GM23338 (cell line): ENCODE measurements around the gene GFRA1. TPM values are rescaled to one million over a fixed set of nuclear protein-coding genes. Genes with fewer than 3 reads are reported as not detected.

Source experiments
- ATAC-seq: fragments of 200-7000 bp; cut with Tn5 transposase; 3 replicates; pipeline ENCODE4 v1.9.1; 2020
- DNase-seq: peaks from one replicate; pipeline ENCODE4 v3.0.0-alpha.2; 2015; ENCODE audit warnings: low spot score
- H2AFZ ChIP-seq: fragments of 200-600 bp; sonication (generic); 2 replicates; pipeline ENCODE4 v1.8.0; 2016; ENCODE audit warnings: antibody characterized with exemption, mild to moderate bottlenecking, moderate library complexity
- H3F3A ChIP-seq: fragments of 200-600 bp; sonication (generic); replicated peaks from 2 replicates; pipeline ENCODE4 v1.8.0; 2017; ENCODE audit warnings: antibody characterized with exemption, mixed run types, low read depth
- H3K27ac ChIP-seq: fragments of 200-600 bp; sonication (generic); 2 replicates; pipeline ENCODE4 v1.6.1; 2016; ENCODE audit warnings: low read depth
- H3K27me3 ChIP-seq: fragments of 200-600 bp; sonication (generic); 2 replicates; pipeline ENCODE4 v1.8.0; 2016; ENCODE audit warnings: mild to moderate bottlenecking, mixed run types, moderate library complexity; ENCODE audit not compliant: insufficient read depth
- H3K36me3 ChIP-seq: fragments of 200-600 bp; sonication (generic); 2 replicates; pipeline ENCODE4 v1.8.0; 2016; ENCODE audit warnings: mild to moderate bottlenecking; ENCODE audit not compliant: insufficient read depth
- H3K4me1 ChIP-seq: fragments of 200-600 bp; sonication (generic); 2 replicates; pipeline ENCODE4 v1.8.0; 2016; ENCODE audit warnings: mild to moderate bottlenecking, moderate library complexity; ENCODE audit not compliant: insufficient read depth
- H3K4me2 ChIP-seq: fragments of 200-600 bp; sonication (generic); 2 replicates; pipeline ENCODE4 v1.7.1; 2017; ENCODE audit warnings: mixed run types
- H3K4me3 ChIP-seq: fragments of 200-600 bp; sonication (generic); 2 replicates; pipeline ENCODE4 v1.6.1; 2016; ENCODE audit warnings: mixed run types
- H3K79me2 ChIP-seq: fragments of 200-600 bp; sonication (generic); replicated peaks from 2 replicates; pipeline ENCODE4 v1.8.0; 2017; ENCODE audit warnings: mild to moderate bottlenecking; ENCODE audit not compliant: insufficient read depth
- H3K9me2 ChIP-seq: fragments of 200-600 bp; sonication (generic); 2 replicates; pipeline ENCODE4 v1.8.0; 2017; ENCODE audit not compliant: insufficient read depth
- H4K20me1 ChIP-seq: fragments of 200-600 bp; sonication (generic); replicated peaks from 2 replicates; pipeline ENCODE4 v1.8.0; 2017; ENCODE audit warnings: mild to moderate bottlenecking; ENCODE audit not compliant: insufficient read depth
- H3K27ac Mint-ChIP-seq: 2 replicates; pipeline ENCODE4 v1.8.0; 2020; ENCODE audit warnings: inconsistent platforms, mild to moderate bottlenecking, moderate library complexity, mixed read lengths
- H3K27me3 Mint-ChIP-seq: 3 replicates; pipeline ENCODE4 v1.8.0; 2022; ENCODE audit warnings: low read depth, mild to moderate bottlenecking, moderate library complexity, mixed read lengths, inconsistent platforms; ENCODE audit not compliant: insufficient read depth, poor library complexity
- H3K36me3 Mint-ChIP-seq: 3 replicates; pipeline ENCODE4 v1.8.0; 2021; ENCODE audit warnings: low read depth, mild to moderate bottlenecking, inconsistent platforms, moderate library complexity, mixed read lengths
- H3K4me1 Mint-ChIP-seq: 3 replicates; pipeline ENCODE4 v1.8.0; 2020; ENCODE audit warnings: mild to moderate bottlenecking, inconsistent platforms, mixed read lengths
- H3K4me3 Mint-ChIP-seq: 3 replicates; pipeline ENCODE4 v1.8.0; 2021; ENCODE audit warnings: moderate library complexity, mild to moderate bottlenecking, inconsistent platforms, mixed read lengths
- H3K9me3 Mint-ChIP-seq: 3 replicates; pipeline ENCODE4 v1.8.0; 2020; ENCODE audit warnings: moderate library complexity, mild to moderate bottlenecking, inconsistent platforms, mixed read lengths
- CREB1 ChIP-seq: fragments of 250-450 bp; sonication (Bioruptor Pico); IDR thresholded peaks from 2 replicates; pipeline ENCODE4 v1.5.0; 2020; ENCODE audit warnings: low read depth, mild to moderate bottlenecking, moderate library complexity
- CTCF ChIP-seq, 2 experiments: fragments of 200-600 bp in 1 of 2; sonication (generic) in 1 of 2; conservative IDR thresholded peaks; 2 replicates each; pipeline versions ENCODE4 v1.5.1 to v1.6.1; 2016 to 2017; ENCODE audit warnings: antibody characterized with exemption in 2 of 2, low read depth in 2 of 2, mild to moderate bottlenecking in 2 of 2, moderate library complexity in 1 of 2
- EZH2 ChIP-seq: fragments of 200-600 bp; sonication (generic); IDR thresholded peaks from one replicate; pipeline ENCODE4 v1.8.0; 2017; ENCODE audit warnings: antibody characterized with exemption, mild to moderate bottlenecking, low read depth; ENCODE audit not compliant: unreplicated experiment
- EZH2phosphoT487 ChIP-seq: fragments of 200-600 bp; sonication (generic); IDR thresholded peaks from one replicate; pipeline ENCODE4 v1.8.1; 2018; ENCODE audit warnings: antibody characterized with exemption; ENCODE audit not compliant: unreplicated experiment
- JUNB ChIP-seq: IDR thresholded peaks from one replicate; pipeline ENCODE4 v1.6.1; 2016; ENCODE audit warnings: antibody characterized with exemption; ENCODE audit not compliant: unreplicated experiment
- NANOG ChIP-seq: IDR thresholded peaks from 2 replicates; pipeline ENCODE4 v1.6.1; 2016; ENCODE audit warnings: antibody characterized with exemption, borderline replicate concordance
- POLR2AphosphoS5 ChIP-seq: IDR thresholded peaks from 2 replicates; pipeline ENCODE4 v1.6.1; 2016; ENCODE audit warnings: antibody characterized with exemption, low read depth
- REST ChIP-seq: IDR thresholded peaks from one replicate; pipeline ENCODE4 v1.6.1; 2018; ENCODE audit warnings: antibody characterized with exemption; ENCODE audit not compliant: unreplicated experiment
- STAT1 ChIP-seq: IDR thresholded peaks from one replicate; pipeline ENCODE4 v1.6.1; 2016; ENCODE audit warnings: antibody characterized with exemption; ENCODE audit not compliant: unreplicated experiment
- ZNF114 ChIP-seq: fragments of 250-450 bp; sonication (Bioruptor Pico); IDR thresholded peaks from 2 replicates; pipeline ENCODE4 v1.5.0; 2020; ENCODE audit warnings: mild to moderate bottlenecking, moderate library complexity
- ZNF331 ChIP-seq: fragments of 250-450 bp; sonication (Bioruptor Pico); IDR thresholded peaks from 2 replicates; pipeline ENCODE4 v1.5.0; 2020; ENCODE audit warnings: low read depth, mild to moderate bottlenecking, moderate library complexity
- polyA plus RNA-seq: library from polyadenylated mRNA; unstranded; fragments of >200 nt; fragmentation: Nextera tagmentation; extraction: Ambion mirVana; gene quantifications from 2 replicates; pipeline ENCODE4 v1.2.1, GENCODE V29; 2016
- total RNA-seq: library from RNA; depleted of rRNA; stranded (reverse); fragments of >200 nt; shearing (Covaris generic); gene quantifications from 2 replicates; pipeline ENCODE4 v1.2.3, GENCODE V29; 2014
- TF ChIP-seq, protein P1 (sequence below): IDR thresholded peaks from 2 replicates; pipeline ENCODE4 v1.6.1; 2016; ENCODE audit warnings: antibody characterized with exemption
- TF ChIP-seq, protein P2 (sequence below): fragments of 250-450 bp; sonication (Bioruptor Pico); IDR thresholded peaks from 2 replicates; pipeline ENCODE4 v1.5.0; 2020; ENCODE audit warnings: mild to moderate bottlenecking, moderate library complexity

Gene GFRA1
- total and polyA plus RNA-seq, 2 experiments from 2014 or later: 1.4 to 2.8 TPM

DNA sequence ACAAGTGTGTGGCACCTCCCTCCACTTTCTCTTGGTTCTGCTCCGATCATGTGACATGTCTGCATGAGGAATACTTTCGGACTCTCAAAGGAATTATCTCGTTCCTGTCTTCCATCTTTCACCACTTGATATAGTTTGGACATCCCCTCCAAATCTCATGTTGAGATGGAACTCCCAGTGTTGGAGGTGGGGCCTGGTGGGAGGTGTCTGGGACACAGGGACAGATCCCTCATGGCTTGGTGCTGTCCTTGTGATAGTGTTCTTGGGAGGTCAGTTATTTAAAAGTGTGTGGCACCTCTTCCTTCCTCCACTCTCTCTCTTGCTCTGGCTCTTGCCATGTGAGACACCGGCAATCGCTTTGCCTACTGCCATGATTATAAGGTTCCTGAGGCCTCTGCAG, 166.4 kb downstream of the GFRA1 start:
- Histone ChIP-seq H3K9me2 (peaks cover 10% of the 10 kb centered on the region), H3K4me3 (no peak overlapping the region), H2AFZ (no peak overlapping the region), H3K4me1 (no peaks in the 10 kb centered on the region), H3K79me2 (no peaks in the 10 kb centered on the region), H3K27me3 (no peaks in the 10 kb centered on the region), H3K4me2 (no peak overlapping the region), H3F3A (no peaks in the 10 kb centered on the region), H3K27ac (no peak overlapping the region), H4K20me1 (no peaks in the 10 kb centered on the region), H3K36me3 (no peaks in the 10 kb centered on the region)
- DNase-seq (no peak), ATAC-seq (no peak)
- TF ChIP-seq REST (no peak), ZNF331 (CRISPR knock-in tag) (no peak), EZH2phosphoT487 (no peak), NANOG (no peak), JUNB (no peak), POLR2AphosphoS5 (no peak), EZH2 (no peak), CREB1 (CRISPR knock-in tag) (no peak), STAT1 (no peak), ZNF114 (CRISPR knock-in tag) (no peak), CTCF (conservative IDR thresholded peaks at IDR 0.05; ENCODE audit: low read depth in 2 of 2) (no peak)
- TF ChIP-seq, protein P1, sequence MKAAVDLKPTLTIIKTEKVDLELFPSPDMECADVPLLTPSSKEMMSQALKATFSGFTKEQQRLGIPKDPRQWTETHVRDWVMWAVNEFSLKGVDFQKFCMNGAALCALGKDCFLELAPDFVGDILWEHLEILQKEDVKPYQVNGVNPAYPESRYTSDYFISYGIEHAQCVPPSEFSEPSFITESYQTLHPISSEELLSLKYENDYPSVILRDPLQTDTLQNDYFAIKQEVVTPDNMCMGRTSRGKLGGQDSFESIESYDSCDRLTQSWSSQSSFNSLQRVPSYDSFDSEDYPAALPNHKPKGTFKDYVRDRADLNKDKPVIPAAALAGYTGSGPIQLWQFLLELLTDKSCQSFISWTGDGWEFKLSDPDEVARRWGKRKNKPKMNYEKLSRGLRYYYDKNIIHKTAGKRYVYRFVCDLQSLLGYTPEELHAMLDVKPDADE: no peak
- TF ChIP-seq, protein P2, sequence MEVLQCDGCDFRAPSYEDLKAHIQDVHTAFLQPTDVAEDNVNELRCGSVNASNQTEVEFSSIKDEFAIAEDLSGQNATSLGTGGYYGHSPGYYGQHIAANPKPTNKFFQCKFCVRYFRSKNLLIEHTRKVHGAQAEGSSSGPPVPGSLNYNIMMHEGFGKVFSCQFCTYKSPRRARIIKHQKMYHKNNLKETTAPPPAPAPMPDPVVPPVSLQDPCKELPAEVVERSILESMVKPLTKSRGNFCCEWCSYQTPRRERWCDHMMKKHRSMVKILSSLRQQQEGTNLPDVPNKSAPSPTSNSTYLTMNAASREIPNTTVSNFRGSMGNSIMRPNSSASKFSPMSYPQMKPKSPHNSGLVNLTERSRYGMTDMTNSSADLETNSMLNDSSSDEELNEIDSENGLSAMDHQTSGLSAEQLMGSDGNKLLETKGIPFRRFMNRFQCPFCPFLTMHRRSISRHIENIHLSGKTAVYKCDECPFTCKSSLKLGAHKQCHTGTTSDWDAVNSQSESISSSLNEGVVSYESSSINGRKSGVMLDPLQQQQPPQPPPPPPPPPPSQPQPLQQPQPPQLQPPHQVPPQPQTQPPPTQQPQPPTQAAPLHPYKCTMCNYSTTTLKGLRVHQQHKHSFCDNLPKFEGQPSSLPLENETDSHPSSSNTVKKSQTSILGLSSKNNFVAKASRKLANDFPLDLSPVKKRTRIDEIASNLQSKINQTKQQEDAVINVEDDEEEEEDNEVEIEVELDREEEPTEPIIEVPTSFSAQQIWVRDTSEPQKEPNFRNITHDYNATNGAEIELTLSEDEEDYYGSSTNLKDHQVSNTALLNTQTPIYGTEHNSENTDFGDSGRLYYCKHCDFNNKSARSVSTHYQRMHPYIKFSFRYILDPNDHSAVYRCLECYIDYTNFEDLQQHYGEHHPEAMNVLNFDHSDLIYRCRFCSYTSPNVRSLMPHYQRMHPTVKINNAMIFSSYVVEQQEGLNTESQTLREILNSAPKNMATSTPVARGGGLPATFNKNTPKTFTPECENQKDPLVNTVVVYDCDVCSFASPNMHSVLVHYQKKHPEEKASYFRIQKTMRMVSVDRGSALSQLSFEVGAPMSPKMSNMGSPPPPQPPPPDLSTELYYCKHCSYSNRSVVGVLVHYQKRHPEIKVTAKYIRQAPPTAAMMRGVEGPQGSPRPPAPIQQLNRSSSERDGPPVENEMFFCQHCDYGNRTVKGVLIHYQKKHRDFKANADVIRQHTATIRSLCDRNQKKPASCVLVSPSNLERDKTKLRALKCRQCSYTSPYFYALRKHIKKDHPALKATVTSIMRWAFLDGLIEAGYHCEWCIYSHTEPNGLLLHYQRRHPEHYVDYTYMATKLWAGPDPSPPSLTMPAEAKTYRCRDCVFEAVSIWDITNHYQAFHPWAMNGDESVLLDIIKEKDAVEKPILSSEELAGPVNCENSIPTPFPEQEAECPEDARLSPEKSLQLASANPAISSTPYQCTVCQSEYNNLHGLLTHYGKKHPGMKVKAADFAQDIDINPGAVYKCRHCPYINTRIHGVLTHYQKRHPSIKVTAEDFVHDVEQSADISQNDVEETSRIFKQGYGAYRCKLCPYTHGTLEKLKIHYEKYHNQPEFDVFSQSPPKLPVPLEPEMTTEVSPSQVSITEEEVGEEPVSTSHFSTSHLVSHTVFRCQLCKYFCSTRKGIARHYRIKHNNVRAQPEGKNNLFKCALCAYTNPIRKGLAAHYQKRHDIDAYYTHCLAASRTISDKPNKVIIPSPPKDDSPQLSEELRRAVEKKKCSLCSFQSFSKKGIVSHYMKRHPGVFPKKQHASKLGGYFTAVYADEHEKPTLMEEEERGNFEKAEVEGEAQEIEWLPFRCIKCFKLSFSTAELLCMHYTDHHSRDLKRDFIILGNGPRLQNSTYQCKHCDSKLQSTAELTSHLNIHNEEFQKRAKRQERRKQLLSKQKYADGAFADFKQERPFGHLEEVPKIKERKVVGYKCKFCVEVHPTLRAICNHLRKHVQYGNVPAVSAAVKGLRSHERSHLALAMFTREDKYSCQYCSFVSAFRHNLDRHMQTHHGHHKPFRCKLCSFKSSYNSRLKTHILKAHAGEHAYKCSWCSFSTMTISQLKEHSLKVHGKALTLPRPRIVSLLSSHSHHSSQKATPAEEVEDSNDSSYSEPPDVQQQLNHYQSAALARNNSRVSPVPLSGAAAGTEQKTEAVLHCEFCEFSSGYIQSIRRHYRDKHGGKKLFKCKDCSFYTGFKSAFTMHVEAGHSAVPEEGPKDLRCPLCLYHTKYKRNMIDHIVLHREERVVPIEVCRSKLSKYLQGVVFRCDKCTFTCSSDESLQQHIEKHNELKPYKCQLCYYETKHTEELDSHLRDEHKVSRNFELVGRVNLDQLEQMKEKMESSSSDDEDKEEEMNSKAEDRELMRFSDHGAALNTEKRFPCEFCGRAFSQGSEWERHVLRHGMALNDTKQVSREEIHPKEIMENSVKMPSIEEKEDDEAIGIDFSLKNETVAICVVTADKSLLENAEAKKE (CRISPR knock-in tag): no peak
- Mint-ChIP-seq H3K4me1 (peaks cover 3% of the 10 kb centered on the region; the same call in 1 of the 3 replicates), H3K27ac (no peak overlapping the region), H3K9me3 (peaks cover 4% of the 10 kb centered on the region; the same call in 2 of the 3 replicates), H3K4me3 (no peak overlapping the region), H3K27me3 (peaks cover 1% of the 10 kb centered on the region), H3K36me3 (no peaks in the 10 kb centered on the region; the same call in 2 of the 3 replicates)
